HFF-Myc (cell line): ENCODE measurements around the gene C3orf33.

ENCODE experiments used
- DNase-seq: peaks from one replicate; pipeline ENCODE4 v3.0.0-alpha.2; 2011; ENCODE audit warnings: low read depth; ENCODE audit errors: extremely low read depth
- H3K4me3 ChIP-seq: replicated peaks from 2 replicates; pipeline ENCODE4 v1.5.1; 2011; ENCODE audit warnings: low read depth, mild to moderate bottlenecking, control low read depth, low read length
- CTCF ChIP-seq: IDR thresholded peaks from 2 replicates; pipeline ENCODE4 v1.5.1; 2012; ENCODE audit warnings: mild to moderate bottlenecking, low read depth, low read length, control low read depth; ENCODE audit errors: missing control alignments

The C3orf33 gene

GRCh38 chr3:155782390-155782953 is 23.6 kb downstream of the C3orf33 start:
- DNase-seq = no peak
- TF ChIP-seq CTCF = no peak
- no peak overlapping the region for H3K4me3 ChIP-seq

- no peak overlapping the region for H3K4me3 ChIP-seq
- no peak for TF ChIP-seq CTCF
- no peak for DNase-seq
Measured at GRCh38 chr3:155780291-155780690, 25.8 kb downstream of the C3orf33 start.

- TF ChIP-seq CTCF = no peak
- DNase-seq = no peak
- H3K4me3 ChIP-seq = no peak overlapping the region
Measured at GRCh38 chr3:155778462-155778861, 27.6 kb downstream of the C3orf33 start.

- no peak overlapping the region for H3K4me3 ChIP-seq
- DNase-seq = no peak
- TF ChIP-seq CTCF = no peak
Measured at GRCh38 chr3:155772801-155773200, 33.3 kb downstream of the C3orf33 start.

- H3K4me3 ChIP-seq = no peak overlapping the region
- no peak for TF ChIP-seq CTCF
- no peak for DNase-seq
Measured at GRCh38 chr3:155771126-155771525, 35.0 kb downstream of the C3orf33 start.

- no peak for TF ChIP-seq CTCF
- no peak overlapping the region for H3K4me3 ChIP-seq
- DNase-seq = no peak
Measured at GRCh38 chr3:155766206-155766605, 39.9 kb downstream of the C3orf33 start.

- no peak overlapping the region for H3K4me3 ChIP-seq
- no peak for DNase-seq
- TF ChIP-seq CTCF = no peak
Measured at GRCh38 chr3:155763870-155764463, 42.1 kb downstream of the C3orf33 start.
